HEK293 (cell line): Measurements from ENCODE around the gene PARD3B.

Source experiments
- CTCF ChIA-PET: fragments of 350-600 bp; formaldehyde crosslinking; extraction: SDS; loops from one replicate; lab custom pipeline; 2021; ENCODE audit warnings: antibody characterized with exemption; lab: Yijun Ruan, JAX
- POLR2A ChIA-PET: fragments of 300-600 bp; formaldehyde crosslinking; extraction: SDS; loops from one replicate; lab custom pipeline; 2020; ENCODE audit warnings: antibody characterized with exemption, inconsistent platforms; lab: Yijun Ruan, JAX
- H3K27ac ChIP-seq: fragments of 200-500 bp; sonication (Bioruptor generic); 2 replicates; pipeline ENCODE4 v1.5.1; 2014; ENCODE audit warnings: low read depth, low read length, control low read depth, inconsistent platforms; ENCODE audit errors: extremely low read depth
- H3K36me3 ChIP-seq, 2 experiments: fragments of 200-500 bp in 1 of 2; sonication (Bioruptor generic) in 1 of 2; 1 replicate in 1 of 2; 2 replicates in 1 of 2; pipeline ENCODE4 v1.5.1; 2014 to 2017; ENCODE audit warnings: inconsistent platforms in 2 of 2, low read length in 2 of 2; ENCODE audit not compliant: control insufficient read depth in 2 of 2, insufficient read depth in 1 of 2
- H3K4me1 ChIP-seq: fragments of 200-500 bp; sonication (Bioruptor generic); 2 replicates; pipeline ENCODE4 v1.5.1; 2014; ENCODE audit warnings: mild to moderate bottlenecking, low read length, inconsistent platforms; ENCODE audit not compliant: control insufficient read depth, insufficient read depth
- H3K4me3 ChIP-seq: 2 replicates; pipeline ENCODE4 v1.5.1; 2011; ENCODE audit warnings: low read depth, mild to moderate bottlenecking, control low read depth, low read length, moderate library complexity
- H3K9me3 ChIP-seq: fragments of 200-500 bp; sonication (Bioruptor generic); 2 replicates; pipeline ENCODE4 v1.5.1; 2014; ENCODE audit warnings: low read depth, low read length, inconsistent platforms; ENCODE audit not compliant: control insufficient read depth, insufficient read depth
- KLF7 ChIP-seq: fragments of 450-650 bp; formaldehyde crosslinking; IDR thresholded peaks from 2 replicates; pipeline ENCODE4 v1.5.1; 2016; ENCODE audit warnings: missing biosample characterization, missing genetic modification characterization, borderline replicate concordance
- OSR2 ChIP-seq: fragments of 450-650 bp; formaldehyde crosslinking; IDR thresholded peaks from 2 replicates; pipeline ENCODE4 v1.5.1; 2016; ENCODE audit warnings: missing biosample characterization, missing genetic modification characterization
- PRDM2 ChIP-seq: fragments of 450-650 bp; formaldehyde crosslinking; IDR thresholded peaks from 2 replicates; pipeline ENCODE4 v1.5.1; 2016; ENCODE audit warnings: missing biosample characterization, missing genetic modification characterization, borderline replicate concordance
- TSHZ1 ChIP-seq: fragments of 450-650 bp; formaldehyde crosslinking; IDR thresholded peaks from 2 replicates; pipeline ENCODE4 v1.5.1; 2016; ENCODE audit warnings: missing biosample characterization, missing genetic modification characterization, borderline replicate concordance
- ZNF132 ChIP-seq: fragments of 450-650 bp; formaldehyde crosslinking; IDR thresholded peaks from 2 replicates; pipeline ENCODE4 v1.5.1; 2017; ENCODE audit warnings: missing biosample characterization, missing genetic modification characterization, borderline replicate concordance
- ZNF211 ChIP-seq: fragments of 450-650 bp; formaldehyde crosslinking; IDR thresholded peaks from 2 replicates; pipeline ENCODE4 v1.5.1; 2016; ENCODE audit warnings: low read depth, missing biosample characterization, missing genetic modification characterization
- ZNF341 ChIP-seq: fragments of 450-650 bp; formaldehyde crosslinking; IDR thresholded peaks from 2 replicates; pipeline ENCODE4; 2016; ENCODE audit warnings: low read depth, missing biosample characterization, missing genetic modification characterization
- ZNF558 ChIP-seq: fragments of 450-650 bp; formaldehyde crosslinking; IDR thresholded peaks from 2 replicates; pipeline ENCODE4 v1.5.1; 2016; ENCODE audit warnings: missing biosample characterization, missing genetic modification characterization
- ZNF560 ChIP-seq: fragments of 450-650 bp; formaldehyde crosslinking; IDR thresholded peaks from 2 replicates; pipeline ENCODE4 v1.5.1; 2017; ENCODE audit warnings: missing biosample characterization, missing genetic modification characterization, borderline replicate concordance
- ZNF571 ChIP-seq: fragments of 450-650 bp; formaldehyde crosslinking; IDR thresholded peaks from 2 replicates; pipeline ENCODE4 v1.5.0; 2017; ENCODE audit warnings: missing biosample characterization, missing genetic modification characterization
- ZNF645 ChIP-seq: fragments of 450-650 bp; formaldehyde crosslinking; IDR thresholded peaks from 2 replicates; pipeline ENCODE4; 2016; ENCODE audit warnings: missing biosample characterization, missing genetic modification characterization
- ZNF704 ChIP-seq: fragments of 450-650 bp; formaldehyde crosslinking; IDR thresholded peaks from 2 replicates; pipeline ENCODE4 v1.5.1; 2016; ENCODE audit warnings: missing biosample characterization, missing genetic modification characterization
- ZNF830 ChIP-seq: fragments of 450-650 bp; IDR thresholded peaks from 2 replicates; pipeline ENCODE4 v1.5.0; 2018; ENCODE audit warnings: missing biosample characterization, missing genetic modification characterization, low read depth, mild to moderate bottlenecking, moderate library complexity

PARD3B gene

GRCh38 chr2:205461678-205462665 lies 916.7 kb downstream of the PARD3B start:
- CTCF ChIA-PET = interaction anchor here (0.7 kb wide), 1 partner anchor 129 kb away, joined by 3 read pairs; no protein-coding TSS in a partner anchor
- Histone ChIP-seq H3K4me3 (no peak overlapping the region), H3K36me3 (no peaks in the 10 kb centered on the region), H3K27ac (no peak overlapping the region), H3K4me1 (no peaks in the 10 kb centered on the region), H3K9me3 (no peaks in the 10 kb centered on the region)
- POLR2A ChIA-PET = no interaction called here
- no peak for TF ChIP-seq ZNF341 (tag by site-specific recombination)
- no peak for TF ChIP-seq ZNF571 (tag by site-specific recombination)
- no peak for TF ChIP-seq ZNF560
- no peak for TF ChIP-seq ZNF558 (tag by site-specific recombination)
- TF ChIP-seq TSHZ1 (tag by site-specific recombination) = no peak
- no peak for TF ChIP-seq ZNF211 (tag by site-specific recombination)
- TF ChIP-seq ZNF645 (tag by site-specific recombination) = no peak
- TF ChIP-seq KLF7 = no peak
- TF ChIP-seq ZNF830 (tag by site-specific recombination) = no peak
- TF ChIP-seq OSR2 = no peak
- TF ChIP-seq ZNF704 (tag by site-specific recombination) = no peak

GRCh38 chr2:205462681-205463345 lies 917.5 kb downstream of the PARD3B start:
- no peak for TF ChIP-seq PRDM2
- TF ChIP-seq ZNF132 (tag by site-specific recombination) = no peak
- no peak for TF ChIP-seq KLF7
- Histone ChIP-seq H3K9me3 (no peaks in the 10 kb centered on the region), H3K27ac (no peak overlapping the region), H3K4me1 (no peaks in the 10 kb centered on the region), H3K36me3 (no peaks in the 10 kb centered on the region), H3K4me3 (no peak overlapping the region)
- ChIA-PET CTCF (interaction anchor here (1.1 kb wide), 1 partner anchor 213 kb away, joined by 8 read pairs; no protein-coding TSS in a partner anchor), POLR2A (no interaction called here)
